WTC11 (cell line): ENCODE measurements around the gene NNT. TPM values are rescaled to one million over a fixed set of nuclear protein-coding genes. Genes with fewer than 3 reads are reported as not detected.

ENCODE experiments used
- ATAC-seq: fragments of 200-7000 bp; cut with Tn5 transposase; 2 replicates; pipeline ENCODE4 v1.10.0; 2021; ENCODE audit warnings: mild to moderate bottlenecking, moderate library complexity
- CTCF ChIA-PET: fragments of 300-600 bp; sonication (Branson Sonifier 250); formaldehyde crosslinking; loops from one replicate; lab custom pipeline; 2021; ENCODE audit warnings: antibody characterized with exemption; lab: Charles Lee
- POLR2A ChIA-PET: fragments of 350-600 bp; sonication (Branson Sonifier 250); formaldehyde crosslinking; loops from one replicate; lab custom pipeline; 2021; ENCODE audit warnings: antibody characterized with exemption; lab: Charles Lee
- DNase-seq: peaks from one replicate; pipeline ENCODE4 v3.0.0; 2021; ENCODE audit warnings: low spot score
- H3K27ac Mint-ChIP-seq: 2 replicates; pipeline ENCODE4 v1.8.0; 2021; ENCODE audit warnings: mixed read lengths
- H3K27me3 Mint-ChIP-seq: 2 replicates; pipeline ENCODE4 v1.8.0; 2021; ENCODE audit warnings: low read depth, mild to moderate bottlenecking, moderate library complexity, mixed read lengths
- H3K36me3 Mint-ChIP-seq: 2 replicates; pipeline ENCODE4 v1.8.0; 2021; ENCODE audit warnings: mixed read lengths
- H3K4me1 Mint-ChIP-seq: 2 replicates; pipeline ENCODE4 v1.8.0; 2022; ENCODE audit warnings: mixed read lengths
- H3K4me3 Mint-ChIP-seq: 2 replicates; pipeline ENCODE4 v1.8.0; 2021; ENCODE audit warnings: mild to moderate bottlenecking, moderate library complexity, mixed read lengths
- H3K9me3 Mint-ChIP-seq: 2 replicates; pipeline ENCODE4 v1.8.0; 2021; ENCODE audit warnings: mixed read lengths
- CREB1 ChIP-seq: sonication (generic); formaldehyde crosslinking; IDR thresholded peaks from 2 replicates; pipeline ENCODE4 v1.8.0; 2023; ENCODE audit warnings: mild to moderate bottlenecking, missing genetic modification reagents
- FOXJ3 ChIP-seq: sonication (generic); formaldehyde crosslinking; IDR thresholded peaks from 2 replicates; pipeline ENCODE4 v1.9.0; 2021; ENCODE audit warnings: missing genetic modification reagents, mild to moderate bottlenecking, borderline replicate concordance
- FOXK1 ChIP-seq: sonication (generic); formaldehyde crosslinking; IDR thresholded peaks from 2 replicates; pipeline ENCODE4 v1.8.0; 2022; ENCODE audit warnings: mild to moderate bottlenecking, moderate library complexity, missing genetic modification reagents
- KAT7 ChIP-seq: sonication (generic); formaldehyde crosslinking; IDR thresholded peaks from 2 replicates; pipeline ENCODE4 v1.8.1; 2023; ENCODE audit warnings: missing genetic modification reagents, mild to moderate bottlenecking, borderline replicate concordance
- MXD4 ChIP-seq: fragments of 250-450 bp; sonication (Bioruptor Pico); IDR thresholded peaks from 2 replicates; pipeline ENCODE4 v1.8.0; 2021; ENCODE audit warnings: mild to moderate bottlenecking, moderate library complexity, borderline replicate concordance
- NFYB ChIP-seq: sonication (generic); formaldehyde crosslinking; conservative IDR thresholded peaks from 2 replicates; pipeline ENCODE4 v1.8.0; 2022; ENCODE audit warnings: low read depth, missing genetic modification reagents
- NR3C1 ChIP-seq: sonication (generic); formaldehyde crosslinking; conservative IDR thresholded peaks from 2 replicates; pipeline ENCODE4 v1.8.1; 2023; ENCODE audit warnings: low read depth, mild to moderate bottlenecking, missing genetic modification reagents
- ZNF138 ChIP-seq: sonication (generic); formaldehyde crosslinking; conservative IDR thresholded peaks from 2 replicates; pipeline ENCODE4 v1.8.1; 2022; ENCODE audit warnings: mild to moderate bottlenecking, moderate library complexity, missing genetic modification reagents
- ZNF219 ChIP-seq: sonication (generic); formaldehyde crosslinking; IDR thresholded peaks from 2 replicates; pipeline ENCODE4 v1.8.0; 2023; ENCODE audit warnings: missing genetic modification reagents, mild to moderate bottlenecking, borderline replicate concordance
- ZNF232 ChIP-seq: sonication (generic); formaldehyde crosslinking; IDR thresholded peaks from 2 replicates; pipeline ENCODE4 v1.8.0; 2022; ENCODE audit warnings: mild to moderate bottlenecking, missing genetic modification reagents
- ZNF396 ChIP-seq: fragments of 250-450 bp; sonication (Bioruptor Pico); IDR thresholded peaks from 2 replicates; pipeline ENCODE4 v1.8.0; 2021; ENCODE audit warnings: mild to moderate bottlenecking, moderate library complexity, borderline replicate concordance
- ZNF423 ChIP-seq: fragments of 250-450 bp; sonication (Bioruptor Pico); IDR thresholded peaks from 2 replicates; pipeline ENCODE4 v2.1.2; 2022; ENCODE audit warnings: mild to moderate bottlenecking, moderate library complexity
- total RNA-seq: library from RNA; stranded (reverse); gene quantifications from 3 replicates; pipeline ENCODE4 v1.2.3, GENCODE V29; 2021
- TF ChIP-seq, protein P1 (sequence below): sonication (generic); formaldehyde crosslinking; IDR thresholded peaks from 2 replicates; pipeline ENCODE4 v1.8.0; 2022; ENCODE audit warnings: mild to moderate bottlenecking, missing genetic modification reagents
- TF ChIP-seq, protein P2 (sequence below): sonication (generic); formaldehyde crosslinking; IDR thresholded peaks from 2 replicates; pipeline ENCODE4 v1.8.0; 2022; ENCODE audit warnings: mild to moderate bottlenecking, missing genetic modification reagents
- TF ChIP-seq, protein P3 (sequence below): sonication (generic); formaldehyde crosslinking; conservative IDR thresholded peaks from 2 replicates; pipeline ENCODE4 v1.8.1; 2023; ENCODE audit warnings: mild to moderate bottlenecking, low read depth, missing genetic modification reagents, moderate library complexity
- TF ChIP-seq, protein P4 (sequence below): fragments of 250-450 bp; sonication (Bioruptor Pico); conservative IDR thresholded peaks from 2 replicates; pipeline ENCODE4 v1.9.0; 2021; ENCODE audit warnings: mild to moderate bottlenecking
- TF ChIP-seq, protein P5 (sequence below): sonication (generic); formaldehyde crosslinking; IDR thresholded peaks from 2 replicates; pipeline ENCODE4 v1.8.1; 2022; ENCODE audit warnings: mild to moderate bottlenecking, missing genetic modification reagents, moderate library complexity, borderline replicate concordance
- TF ChIP-seq, protein P6 (sequence below): fragments of 250-450 bp; sonication (Bioruptor Pico); IDR thresholded peaks from 2 replicates; pipeline ENCODE4 v1.9.0; 2021; ENCODE audit warnings: moderate library complexity, mild to moderate bottlenecking, inconsistent platforms, borderline replicate concordance
- TF ChIP-seq, protein P7 (sequence below): sonication (generic); formaldehyde crosslinking; IDR thresholded peaks from 2 replicates; pipeline ENCODE4 v1.8.0; 2023; ENCODE audit warnings: missing genetic modification reagents

NNT gene
- total RNA-seq, 1 experiment from 2014 or later, result 37.6 TPM

DNA sequence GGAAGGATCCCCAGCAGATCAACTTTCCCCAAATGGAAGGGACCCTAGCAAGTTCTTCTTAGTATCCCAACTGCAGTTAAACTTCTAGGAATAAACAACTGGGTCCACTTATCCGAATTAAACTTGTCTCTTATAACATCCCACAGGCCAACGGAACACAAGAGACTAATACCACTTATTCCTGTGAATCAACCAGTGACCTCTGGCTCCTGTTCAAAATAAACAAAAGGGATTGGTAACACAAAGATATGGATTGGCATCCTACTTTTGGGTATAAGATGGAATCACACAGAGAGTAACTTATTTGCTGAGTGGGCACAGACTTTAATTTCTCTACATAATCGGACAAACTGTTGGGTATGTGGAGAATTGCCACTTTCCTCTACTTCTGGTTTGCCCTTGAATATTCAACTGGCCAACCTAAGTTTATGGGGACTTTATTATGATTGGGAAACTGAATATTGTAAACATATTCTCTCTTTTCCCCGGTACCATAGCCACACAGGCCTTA lies 33.7 kb upstream of the NNT start (continued):
- TF ChIP-seq, protein P1, sequence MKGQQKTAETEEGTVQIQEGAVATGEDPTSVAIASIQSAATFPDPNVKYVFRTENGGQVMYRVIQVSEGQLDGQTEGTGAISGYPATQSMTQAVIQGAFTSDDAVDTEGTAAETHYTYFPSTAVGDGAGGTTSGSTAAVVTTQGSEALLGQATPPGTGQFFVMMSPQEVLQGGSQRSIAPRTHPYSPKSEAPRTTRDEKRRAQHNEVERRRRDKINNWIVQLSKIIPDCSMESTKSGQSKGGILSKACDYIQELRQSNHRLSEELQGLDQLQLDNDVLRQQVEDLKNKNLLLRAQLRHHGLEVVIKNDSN, result no peak
- TF ChIP-seq, protein P2, sequence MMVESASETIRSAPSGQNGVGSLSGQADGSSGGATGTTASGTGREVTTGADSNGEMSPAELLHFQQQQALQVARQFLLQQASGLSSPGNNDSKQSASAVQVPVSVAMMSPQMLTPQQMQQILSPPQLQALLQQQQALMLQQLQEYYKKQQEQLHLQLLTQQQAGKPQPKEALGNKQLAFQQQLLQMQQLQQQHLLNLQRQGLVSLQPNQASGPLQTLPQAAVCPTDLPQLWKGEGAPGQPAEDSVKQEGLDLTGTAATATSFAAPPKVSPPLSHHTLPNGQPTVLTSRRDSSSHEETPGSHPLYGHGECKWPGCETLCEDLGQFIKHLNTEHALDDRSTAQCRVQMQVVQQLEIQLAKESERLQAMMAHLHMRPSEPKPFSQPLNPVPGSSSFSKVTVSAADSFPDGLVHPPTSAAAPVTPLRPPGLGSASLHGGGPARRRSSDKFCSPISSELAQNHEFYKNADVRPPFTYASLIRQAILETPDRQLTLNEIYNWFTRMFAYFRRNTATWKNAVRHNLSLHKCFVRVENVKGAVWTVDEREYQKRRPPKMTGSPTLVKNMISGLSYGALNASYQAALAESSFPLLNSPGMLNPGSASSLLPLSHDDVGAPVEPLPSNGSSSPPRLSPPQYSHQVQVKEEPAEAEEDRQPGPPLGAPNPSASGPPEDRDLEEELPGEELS (CRISPR knock-in tag), result no peak
- TF ChIP-seq, protein P3, sequence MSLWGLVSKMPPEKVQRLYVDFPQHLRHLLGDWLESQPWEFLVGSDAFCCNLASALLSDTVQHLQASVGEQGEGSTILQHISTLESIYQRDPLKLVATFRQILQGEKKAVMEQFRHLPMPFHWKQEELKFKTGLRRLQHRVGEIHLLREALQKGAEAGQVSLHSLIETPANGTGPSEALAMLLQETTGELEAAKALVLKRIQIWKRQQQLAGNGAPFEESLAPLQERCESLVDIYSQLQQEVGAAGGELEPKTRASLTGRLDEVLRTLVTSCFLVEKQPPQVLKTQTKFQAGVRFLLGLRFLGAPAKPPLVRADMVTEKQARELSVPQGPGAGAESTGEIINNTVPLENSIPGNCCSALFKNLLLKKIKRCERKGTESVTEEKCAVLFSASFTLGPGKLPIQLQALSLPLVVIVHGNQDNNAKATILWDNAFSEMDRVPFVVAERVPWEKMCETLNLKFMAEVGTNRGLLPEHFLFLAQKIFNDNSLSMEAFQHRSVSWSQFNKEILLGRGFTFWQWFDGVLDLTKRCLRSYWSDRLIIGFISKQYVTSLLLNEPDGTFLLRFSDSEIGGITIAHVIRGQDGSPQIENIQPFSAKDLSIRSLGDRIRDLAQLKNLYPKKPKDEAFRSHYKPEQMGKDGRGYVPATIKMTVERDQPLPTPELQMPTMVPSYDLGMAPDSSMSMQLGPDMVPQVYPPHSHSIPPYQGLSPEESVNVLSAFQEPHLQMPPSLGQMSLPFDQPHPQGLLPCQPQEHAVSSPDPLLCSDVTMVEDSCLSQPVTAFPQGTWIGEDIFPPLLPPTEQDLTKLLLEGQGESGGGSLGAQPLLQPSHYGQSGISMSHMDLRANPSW (CRISPR knock-in tag), result no peak
- no peak for TF ChIP-seq MXD4

DNA sequence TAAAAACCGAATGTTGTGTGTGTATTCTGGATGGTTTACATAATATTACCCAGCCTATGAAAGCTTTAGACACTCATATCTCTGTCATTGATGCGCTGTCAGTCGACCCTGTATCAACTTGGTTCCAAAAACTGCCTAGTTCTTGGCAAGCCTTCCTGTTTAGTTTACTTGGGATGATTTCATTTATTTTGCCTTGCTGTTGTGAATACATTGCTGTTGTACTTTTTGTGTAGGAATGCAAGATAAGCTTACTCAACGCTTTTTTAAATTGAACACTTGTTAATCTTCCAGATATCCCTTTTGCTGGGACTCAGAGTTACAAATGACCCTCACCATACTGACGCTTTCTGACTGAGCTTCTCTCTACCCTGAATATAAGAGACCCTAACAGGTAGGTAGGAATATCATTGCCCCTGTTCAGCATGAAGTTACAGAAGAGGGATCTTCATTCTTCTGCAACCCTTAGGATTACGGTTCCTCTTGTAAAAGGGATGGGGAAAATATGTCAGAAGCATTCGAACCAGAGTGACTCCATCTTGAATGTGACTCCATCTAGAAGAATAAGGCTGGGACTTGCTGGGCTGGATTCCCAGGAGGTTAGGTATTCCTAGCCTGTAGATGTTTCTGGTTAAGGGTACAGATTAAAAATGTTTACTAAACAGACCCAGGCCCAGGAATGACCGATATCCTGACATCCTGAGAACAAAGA lies 32.4 kb upstream of the NNT start:
- TF ChIP-seq NFYB, result no peak
- TF ChIP-seq, protein P3 (CRISPR knock-in tag), result no peak
- TF ChIP-seq, protein P4, sequence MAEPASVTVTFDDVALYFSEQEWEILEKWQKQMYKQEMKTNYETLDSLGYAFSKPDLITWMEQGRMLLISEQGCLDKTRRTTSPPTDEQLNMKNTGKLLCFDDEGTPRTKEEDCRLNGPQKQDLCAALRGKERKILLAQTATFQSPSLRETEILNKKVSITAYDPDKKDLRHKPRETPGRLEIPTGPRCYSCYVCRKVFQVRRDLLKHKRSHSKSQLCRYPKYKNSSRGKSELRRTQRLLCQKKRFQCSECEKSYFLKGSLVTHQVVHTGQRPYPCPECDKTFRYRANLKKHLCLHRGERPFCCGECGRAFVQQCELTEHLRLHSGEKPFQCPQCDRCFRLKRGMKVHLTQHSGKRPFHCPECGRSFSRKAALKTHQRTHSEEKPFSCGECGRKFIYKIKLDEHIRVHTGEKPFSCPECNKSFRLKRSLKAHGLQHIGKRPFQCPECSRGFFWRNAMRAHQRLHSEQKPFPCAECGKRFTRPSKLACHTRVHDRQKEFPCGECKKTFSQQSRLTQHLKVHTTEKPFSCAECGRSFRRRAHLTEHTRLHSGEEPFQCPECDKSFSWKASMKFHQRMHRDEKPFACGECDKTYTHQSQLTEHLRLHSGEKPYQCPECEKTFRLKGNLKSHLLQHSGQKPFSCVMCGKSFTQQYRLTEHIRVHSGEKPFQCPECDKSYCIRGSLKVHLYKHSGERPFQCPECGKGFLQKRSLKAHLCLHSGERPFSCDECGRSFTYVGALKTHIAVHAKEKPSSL (CRISPR knock-in tag), result no peak
- no peak for TF ChIP-seq ZNF138 (CRISPR knock-in tag)
- no peak for TF ChIP-seq ZNF396 (CRISPR knock-in tag)
- TF ChIP-seq NR3C1 (CRISPR knock-in tag), result no peak
- no peak for TF ChIP-seq FOXJ3 (CRISPR knock-in tag)
- peaks cover 9% of the 10 kb centered on the region for H3K36me3 Mint-ChIP-seq
- no peak overlapping the region for H3K4me3 Mint-ChIP-seq
- H3K27me3 Mint-ChIP-seq, result no peaks in the 10 kb centered on the region
- ChIA-PET POLR2A (no interaction called here), CTCF (no interaction called here)
- no peaks in the 10 kb centered on the region for H3K4me1 Mint-ChIP-seq
- H3K9me3 Mint-ChIP-seq, result peaks cover 6% of the 10 kb centered on the region; the same call in 1 of the 2 replicates
- H3K27ac Mint-ChIP-seq, result no peak overlapping the region
- DNase-seq (no peak), ATAC-seq (no peak)

DNA sequence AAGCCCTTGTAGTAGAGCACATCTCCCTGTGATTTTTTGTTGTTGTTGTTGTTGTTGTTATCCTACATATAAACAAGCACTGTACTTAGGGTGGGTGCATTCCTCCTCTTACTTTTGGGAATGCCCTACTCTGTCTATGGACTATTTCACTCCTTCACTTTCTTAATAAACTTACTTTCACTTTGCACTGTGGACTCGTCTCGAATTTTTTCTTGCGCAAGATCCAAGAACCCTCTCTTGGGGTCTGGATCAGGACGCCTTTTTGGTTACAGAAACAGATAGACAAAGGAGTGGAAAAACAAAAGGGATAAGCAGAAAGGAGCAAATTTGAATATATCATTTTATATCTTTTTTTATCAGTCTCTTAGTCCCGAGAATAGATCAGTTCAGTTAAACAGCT lies 31.7 kb upstream of the NNT start:
- DNase-seq, result no peak
- H3K4me1 Mint-ChIP-seq, result no peaks in the 10 kb centered on the region
- peaks cover 12% of the 10 kb centered on the region for H3K36me3 Mint-ChIP-seq
- no peak for ATAC-seq
- POLR2A ChIA-PET, result no interaction called here
- H3K4me3 Mint-ChIP-seq, result no peak overlapping the region
- peaks cover 10% of the 10 kb centered on the region; the same call in 1 of the 2 replicates for H3K9me3 Mint-ChIP-seq
- H3K27ac Mint-ChIP-seq, result no peak overlapping the region
- no peaks in the 10 kb centered on the region for H3K27me3 Mint-ChIP-seq
- CTCF ChIA-PET, result no interaction called here
- no peak for TF ChIP-seq ZNF423 (CRISPR knock-in tag)
- no peak for TF ChIP-seq FOXK1 (CRISPR knock-in tag)
- TF ChIP-seq KAT7 (CRISPR knock-in tag), result no peak
- TF ChIP-seq, protein P5, sequence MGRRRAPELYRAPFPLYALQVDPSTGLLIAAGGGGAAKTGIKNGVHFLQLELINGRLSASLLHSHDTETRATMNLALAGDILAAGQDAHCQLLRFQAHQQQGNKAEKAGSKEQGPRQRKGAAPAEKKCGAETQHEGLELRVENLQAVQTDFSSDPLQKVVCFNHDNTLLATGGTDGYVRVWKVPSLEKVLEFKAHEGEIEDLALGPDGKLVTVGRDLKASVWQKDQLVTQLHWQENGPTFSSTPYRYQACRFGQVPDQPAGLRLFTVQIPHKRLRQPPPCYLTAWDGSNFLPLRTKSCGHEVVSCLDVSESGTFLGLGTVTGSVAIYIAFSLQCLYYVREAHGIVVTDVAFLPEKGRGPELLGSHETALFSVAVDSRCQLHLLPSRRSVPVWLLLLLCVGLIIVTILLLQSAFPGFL, result no peak
- TF ChIP-seq, protein P6, sequence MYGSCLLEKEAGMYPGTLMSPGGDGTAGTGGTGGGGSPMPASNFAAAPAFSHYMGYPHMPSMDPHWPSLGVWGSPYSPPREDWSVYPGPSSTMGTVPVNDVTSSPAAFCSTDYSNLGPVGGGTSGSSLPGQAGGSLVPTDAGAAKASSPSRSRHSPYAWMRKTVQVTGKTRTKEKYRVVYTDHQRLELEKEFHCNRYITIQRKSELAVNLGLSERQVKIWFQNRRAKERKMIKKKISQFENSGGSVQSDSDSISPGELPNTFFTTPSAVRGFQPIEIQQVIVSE, result no peak
- no peak for TF ChIP-seq NFYB
- TF ChIP-seq ZNF232 (CRISPR knock-in tag), result no peak
- no peak for TF ChIP-seq CREB1 (CRISPR knock-in tag)
- TF ChIP-seq, protein P7, sequence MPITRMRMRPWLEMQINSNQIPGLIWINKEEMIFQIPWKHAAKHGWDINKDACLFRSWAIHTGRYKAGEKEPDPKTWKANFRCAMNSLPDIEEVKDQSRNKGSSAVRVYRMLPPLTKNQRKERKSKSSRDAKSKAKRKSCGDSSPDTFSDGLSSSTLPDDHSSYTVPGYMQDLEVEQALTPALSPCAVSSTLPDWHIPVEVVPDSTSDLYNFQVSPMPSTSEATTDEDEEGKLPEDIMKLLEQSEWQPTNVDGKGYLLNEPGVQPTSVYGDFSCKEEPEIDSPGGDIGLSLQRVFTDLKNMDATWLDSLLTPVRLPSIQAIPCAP, result no peak
- TF ChIP-seq ZNF219 (CRISPR knock-in tag), result no peak
